Brain microvascular endothelial cell (primary cell): Measurements from ENCODE around the gene PDE9A.

ENCODE experiments used
- DNase-seq: peaks from one replicate; pipeline ENCODE4 v3.0.0-alpha.2; 2020
- H3K27ac ChIP-seq: fragments of 250-450 bp; sonication (Bioruptor Pico); 2 replicates; pipeline ENCODE4 v1.5.1; 2020; ENCODE audit warnings: mild to moderate bottlenecking, moderate library complexity
- H3K27me3 ChIP-seq: fragments of 250-450 bp; sonication (Bioruptor Pico); replicated peaks from 2 replicates; pipeline ENCODE4 v1.5.1; 2020; ENCODE audit warnings: mild to moderate bottlenecking
- H3K36me3 ChIP-seq: fragments of 250-450 bp; sonication (Bioruptor Pico); replicated peaks from 2 replicates; pipeline ENCODE4 v1.5.1; 2020; ENCODE audit warnings: mild to moderate bottlenecking
- H3K4me3 ChIP-seq: 2 replicates; pipeline ENCODE4 v1.5.1; 2011; ENCODE audit warnings: low read depth, mild to moderate bottlenecking, control low read depth, low read length, moderate library complexity
- CTCF ChIP-seq: IDR thresholded peaks from 2 replicates; pipeline ENCODE4 v1.5.1; 2011; ENCODE audit warnings: low read depth, mild to moderate bottlenecking, moderate library complexity, low read length, control low read depth, inconsistent platforms; ENCODE audit errors: missing control alignments
- in situ Hi-C: cut with HindIII; loops from 2 replicates; pipeline ENCODE4 v1.10.0; 2017; ENCODE audit warnings: low sequenced_read_pairs, low pct_ligation_motif_present

The PDE9A gene

GRCh38 chr21:42769183-42769819 lies 115.9 kb downstream of the PDE9A start:
- no peak for TF ChIP-seq CTCF
- Histone ChIP-seq H3K27me3 (no peaks in the 10 kb centered on the region), H3K27ac (no peak overlapping the region), H3K4me3 (no peak overlapping the region), H3K36me3 (no peaks in the 10 kb centered on the region)
- DNase-seq, result no peak
- in situ Hi-C loops, result no loop called here

- H3K4me3 ChIP-seq, result no peak overlapping the region
- no peaks in the 10 kb centered on the region for H3K36me3 ChIP-seq
- H3K27ac ChIP-seq, result no peak overlapping the region
- no peak for TF ChIP-seq CTCF
- no peaks in the 10 kb centered on the region for H3K27me3 ChIP-seq
- no peak for DNase-seq
- in situ Hi-C loops, result no loop called here
Observed at GRCh38 chr21:42769820-42770716, 116.6 kb downstream of the PDE9A start.

GRCh38 chr21:42770717-42771502 lies 117.5 kb downstream of the PDE9A start:
- in situ Hi-C loops, result no loop called here
- no peak for TF ChIP-seq CTCF
- Histone ChIP-seq H3K27ac (no peak overlapping the region), H3K36me3 (no peaks in the 10 kb centered on the region), H3K4me3 (no peak overlapping the region), H3K27me3 (no peaks in the 10 kb centered on the region)
- no peak for DNase-seq

- Histone ChIP-seq H3K36me3 (no peaks in the 10 kb centered on the region), H3K27ac (no peak overlapping the region), H3K4me3 (no peak overlapping the region), H3K27me3 (no peaks in the 10 kb centered on the region)
- in situ Hi-C loops, result no loop called here
- no peak for DNase-seq
- no peak for TF ChIP-seq CTCF
Observed at GRCh38 chr21:42771503-42771805, 118.0 kb downstream of the PDE9A start.

- Histone ChIP-seq H3K4me3 (no peak overlapping the region), H3K36me3 (no peaks in the 10 kb centered on the region), H3K27me3 (peaks cover 10% of the 10 kb centered on the region), H3K27ac (no peak overlapping the region)
- in situ Hi-C loops, result no loop called here
- TF ChIP-seq CTCF, result no peak
- no peak for DNase-seq
Observed at GRCh38 chr21:42775123-42775522, 121.7 kb downstream of the PDE9A start.
